ENCODE results near the gene MCF2L2.
"Not testable (repeated sequence)": the region's sequence is repeated elsewhere in the genome, so short reads cannot be mapped to it uniquely, and the experiment has no call there.

The MCF2L2 gene

DNA sequence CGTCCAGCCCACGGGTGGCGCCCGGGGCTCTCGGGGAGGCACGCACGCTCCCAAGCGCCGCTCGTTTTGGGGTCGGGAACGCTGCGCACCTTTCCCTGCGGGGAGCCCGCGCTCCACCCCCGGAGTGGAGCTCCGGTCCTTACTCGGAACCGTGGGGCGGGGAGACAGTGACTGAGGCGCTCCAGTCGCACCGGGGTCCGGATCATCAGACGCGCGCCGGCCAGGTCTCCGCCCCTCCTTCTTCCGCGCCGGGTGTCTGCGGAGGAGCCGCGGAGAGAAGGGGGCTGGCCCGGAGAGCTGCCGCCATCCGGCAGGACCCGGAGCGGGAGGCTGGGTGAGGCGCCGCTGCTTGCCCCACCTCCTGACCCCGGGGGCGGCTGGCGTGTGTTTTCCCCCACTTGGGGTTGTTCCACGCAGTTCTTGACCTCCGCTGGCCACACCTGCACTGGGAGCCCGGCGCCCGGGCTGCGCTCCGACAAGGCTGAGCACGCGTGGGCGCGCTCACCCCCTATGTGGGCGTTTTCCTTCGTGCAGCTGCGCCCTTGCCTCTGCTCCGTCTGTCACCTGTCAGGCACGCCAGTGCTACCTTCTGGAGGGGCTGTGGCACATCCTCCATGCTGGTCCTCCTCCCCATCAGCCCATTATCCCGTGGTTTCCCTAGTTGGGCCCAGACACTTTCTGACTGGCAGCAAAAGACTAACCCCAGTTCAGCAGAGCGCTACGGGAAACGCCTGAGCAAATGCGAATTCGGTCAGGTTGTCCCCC is at the start of gene MCF2L2:
TSS of gene MCF2L2 (minus strand) at position 173 of the 765 bp plus-strand sequence. CDS start 642 bp downstream, outside the sequence.
- DNase-seq, result peak; percentile 84

GRCh38 chr3:183477801-183478456 is 49.5 kb upstream of the MCF2L2 start:
- DNase-seq, result no peak

GRCh38 chr3:183475764-183476162 is 47.3 kb upstream of the MCF2L2 start:
- not testable (repeated sequence) for DNase-seq

DNA sequence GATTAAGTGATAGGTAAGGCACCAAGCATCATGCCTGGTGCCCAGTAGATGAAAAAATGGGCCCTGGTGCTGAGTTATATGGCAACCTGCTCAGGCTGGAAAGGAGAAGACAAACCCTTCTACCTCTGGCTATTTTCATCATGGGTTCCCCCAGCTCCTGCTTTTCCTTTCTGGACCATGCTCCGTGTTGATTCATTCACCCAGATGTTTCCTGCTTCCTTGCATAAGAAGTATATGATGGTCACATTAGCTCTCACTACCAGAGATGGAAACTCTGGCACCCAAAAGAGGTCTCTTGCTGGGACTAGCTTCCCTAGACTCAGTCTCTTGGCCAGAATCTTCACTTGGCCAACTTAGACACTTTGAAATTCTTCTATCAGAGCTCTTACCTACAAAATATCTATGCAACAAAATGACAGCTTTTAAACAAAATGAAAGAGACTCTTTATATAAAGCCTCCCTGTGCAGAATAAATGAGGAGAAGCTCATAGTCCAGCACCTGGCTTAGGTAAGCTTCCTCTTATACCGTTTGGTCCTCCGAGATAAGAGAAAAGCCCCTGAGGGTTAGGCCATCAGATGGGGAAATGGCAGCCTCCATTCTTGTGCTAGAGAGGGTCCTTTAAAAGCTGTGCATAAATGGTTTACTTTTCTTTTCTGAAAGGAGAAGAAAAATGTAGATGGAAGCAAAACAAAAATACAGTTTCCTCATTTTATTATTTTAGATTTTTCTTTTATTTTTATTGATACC is 46.8 kb upstream of the MCF2L2 start:
- DNase-seq, result no peak

- no peak for DNase-seq
Measured at GRCh38 chr3:183473969-183474368, 45.5 kb upstream of the MCF2L2 start.

GRCh38 chr3:183472155-183472554 is 43.7 kb upstream of the MCF2L2 start:
- no peak for DNase-seq

GRCh38 chr3:183468424-183468823 is 40.0 kb upstream of the MCF2L2 start:
- no peak for DNase-seq

DNA sequence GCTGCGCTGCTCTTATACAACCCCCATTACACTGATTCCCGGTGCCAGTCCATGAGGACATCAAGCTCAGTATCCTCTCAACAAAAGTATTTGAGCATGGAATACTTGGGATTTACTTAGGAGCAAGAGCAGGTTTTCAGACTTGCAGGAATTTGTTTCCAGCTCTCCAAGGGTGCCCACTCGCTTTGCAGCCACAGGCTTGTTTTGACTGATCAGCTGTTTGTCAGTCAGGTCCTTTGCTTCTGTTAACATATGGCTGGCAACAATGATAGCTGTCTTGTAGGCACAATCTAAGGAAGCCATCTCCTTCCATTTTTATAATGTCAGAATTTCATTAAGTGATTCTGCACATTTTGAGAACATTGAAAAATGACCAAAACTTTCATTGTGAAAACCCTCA is 38.2 kb upstream of the MCF2L2 start:
- DNase-seq, result no peak

DNA sequence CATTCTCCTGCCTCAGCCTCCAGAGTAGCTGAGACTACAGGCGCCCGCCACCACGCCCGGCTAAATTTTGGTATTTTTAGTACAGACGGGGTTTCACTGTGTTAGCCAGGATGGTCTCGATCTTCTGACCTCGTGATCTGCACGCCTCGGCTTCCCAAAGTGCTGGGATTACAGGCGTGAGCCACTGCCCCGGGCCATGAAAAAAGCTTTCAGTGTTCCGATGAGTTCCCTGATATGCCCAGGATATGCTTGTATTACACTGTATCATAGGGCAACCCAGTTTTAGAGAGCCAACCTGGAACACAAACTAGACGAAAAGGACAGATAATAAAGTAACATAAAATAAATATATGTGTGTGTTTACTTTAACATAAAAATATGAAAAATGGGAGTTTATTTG is 37.3 kb upstream of the MCF2L2 start:
- DNase-seq, result not testable (repeated sequence)

- DNase-seq, result no peak
Measured at GRCh38 chr3:183464480-183464879, 36.1 kb upstream of the MCF2L2 start.

- DNase-seq, result no peak
Measured at GRCh38 chr3:183460081-183461055, 31.9 kb upstream of the MCF2L2 start.

GRCh38 chr3:183455089-183455488 is 26.7 kb upstream of the MCF2L2 start:
- no peak for DNase-seq

DNA sequence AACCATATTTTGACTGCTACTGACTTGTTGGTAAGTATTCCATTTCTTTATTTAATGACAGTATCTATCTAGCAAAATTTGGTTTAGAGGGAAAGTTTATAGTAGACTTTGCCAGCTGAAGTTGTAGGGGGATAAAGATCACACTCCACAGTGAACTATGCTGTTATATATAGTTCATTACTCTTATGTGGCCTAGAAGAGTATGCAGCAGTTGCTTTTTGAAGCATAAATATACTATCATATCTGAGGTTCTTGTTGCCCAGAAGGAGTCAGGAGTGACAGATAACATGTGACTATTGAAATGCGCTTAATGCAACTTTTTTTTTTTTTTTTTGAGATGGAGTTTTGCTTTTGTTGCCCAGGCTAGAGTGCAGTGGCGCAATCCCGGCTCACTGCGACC is 25.6 kb upstream of the MCF2L2 start:
- no peak for DNase-seq

DNA sequence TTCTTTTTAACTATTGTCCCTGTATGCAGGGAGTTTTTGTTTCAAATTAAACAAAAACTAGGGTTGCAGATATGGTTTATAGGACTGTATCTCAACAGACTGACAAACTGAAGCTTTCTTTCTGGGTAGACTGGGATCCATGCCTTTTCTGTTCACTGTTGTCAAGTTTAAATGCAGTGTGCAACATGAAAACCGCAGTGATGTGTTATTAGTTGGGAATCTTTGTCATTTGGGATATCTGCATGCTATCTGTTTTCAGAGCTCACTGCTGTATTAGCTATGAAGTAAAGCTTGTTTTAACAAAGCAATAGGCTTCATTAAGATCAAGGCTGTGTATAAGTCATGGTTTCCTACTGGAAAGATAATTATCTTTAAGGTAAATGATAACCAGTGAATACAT is 21.4 kb upstream of the MCF2L2 start:
- DNase-seq, result no peak

- DNase-seq, result no peak
Measured at GRCh38 chr3:183449391-183449790, 21.0 kb upstream of the MCF2L2 start.

- no peak for DNase-seq
Measured at GRCh38 chr3:183448369-183449128, 20.1 kb upstream of the MCF2L2 start.

DNA sequence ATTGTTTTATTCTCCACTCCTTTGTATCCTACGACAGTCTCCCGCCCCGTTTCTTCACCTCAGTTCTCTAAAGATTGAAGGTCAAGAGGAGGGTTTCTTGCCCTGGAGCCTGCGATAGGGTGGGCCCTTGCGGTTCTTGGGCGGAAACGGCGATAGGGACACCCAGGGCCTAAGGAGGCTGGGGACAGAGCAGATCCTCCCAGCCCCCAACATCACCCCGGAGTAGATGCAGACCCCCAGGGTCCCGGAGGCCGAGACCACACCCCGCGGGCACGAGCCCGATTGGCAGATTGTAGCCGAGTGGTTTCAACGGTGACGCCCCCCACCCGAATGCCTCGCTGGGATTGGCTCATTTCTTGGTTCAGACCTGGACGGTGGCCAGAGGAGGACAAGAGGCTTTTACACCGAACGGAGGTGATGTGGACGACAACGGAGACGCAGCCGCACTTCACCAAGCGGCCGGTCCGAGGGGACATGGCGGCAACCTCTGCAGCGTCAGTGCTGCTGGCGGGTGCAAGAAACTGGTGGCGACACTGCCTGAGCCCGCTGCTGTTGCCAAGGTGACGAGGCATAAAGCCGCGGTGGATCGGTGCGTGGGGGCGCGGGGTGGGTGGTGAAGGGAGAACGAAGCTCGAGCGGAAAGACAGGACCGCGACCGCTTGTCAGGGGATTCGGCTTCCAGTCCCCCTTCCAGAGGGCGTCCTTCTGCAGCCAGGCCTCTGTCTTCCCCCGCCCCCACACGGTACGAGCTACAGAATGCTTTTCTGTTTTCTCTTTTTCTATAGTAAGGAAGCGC is 19.0 kb upstream of the MCF2L2 start:
- DNase-seq, result peak; percentile 76

- DNase-seq, result no peak
Measured at GRCh38 chr3:183446838-183447205, 18.4 kb upstream of the MCF2L2 start.

GRCh38 chr3:183444748-183445147 is 16.3 kb upstream of the MCF2L2 start:
- no peak for DNase-seq

GRCh38 chr3:183443395-183444385 is 15.3 kb upstream of the MCF2L2 start:
- no peak for DNase-seq

All from activated naive CD4-positive, alpha-beta T cell treated with Interleukin-2 at 50 U/mL for 16 hours (primary cell).